WTC11 (cell line): ENCODE results near the gene SBSN. TPM values are rescaled to one million over a fixed set of nuclear protein-coding genes. Genes with fewer than 3 reads are reported as not detected.

Experiments
- ATAC-seq: fragments of 200-7000 bp; cut with Tn5 transposase; 2 replicates; pipeline ENCODE4 v1.10.0; 2021; ENCODE audit warnings: mild to moderate bottlenecking, moderate library complexity
- CTCF ChIA-PET: fragments of 300-600 bp; sonication (Branson Sonifier 250); formaldehyde crosslinking; loops from one replicate; lab custom pipeline; 2021; ENCODE audit warnings: antibody characterized with exemption; lab: Charles Lee
- POLR2A ChIA-PET: fragments of 350-600 bp; sonication (Branson Sonifier 250); formaldehyde crosslinking; loops from one replicate; lab custom pipeline; 2021; ENCODE audit warnings: antibody characterized with exemption; lab: Charles Lee
- DNase-seq: peaks from one replicate; pipeline ENCODE4 v3.0.0; 2021; ENCODE audit warnings: low spot score
- H3K27ac Mint-ChIP-seq: 2 replicates; pipeline ENCODE4 v1.8.0; 2021; ENCODE audit warnings: mixed read lengths
- H3K27me3 Mint-ChIP-seq: 2 replicates; pipeline ENCODE4 v1.8.0; 2021; ENCODE audit warnings: low read depth, mild to moderate bottlenecking, moderate library complexity, mixed read lengths
- H3K36me3 Mint-ChIP-seq: 2 replicates; pipeline ENCODE4 v1.8.0; 2021; ENCODE audit warnings: mixed read lengths
- H3K4me1 Mint-ChIP-seq: 2 replicates; pipeline ENCODE4 v1.8.0; 2022; ENCODE audit warnings: mixed read lengths
- H3K4me3 Mint-ChIP-seq: 2 replicates; pipeline ENCODE4 v1.8.0; 2021; ENCODE audit warnings: mild to moderate bottlenecking, moderate library complexity, mixed read lengths
- H3K9me3 Mint-ChIP-seq: 2 replicates; pipeline ENCODE4 v1.8.0; 2021; ENCODE audit warnings: mixed read lengths
- AFF4 ChIP-seq: sonication (generic); formaldehyde crosslinking; IDR thresholded peaks from 2 replicates; pipeline ENCODE4 v1.8.1; 2023; ENCODE audit warnings: mild to moderate bottlenecking, missing genetic modification reagents, borderline replicate concordance
- ATF1 ChIP-seq: sonication (generic); formaldehyde crosslinking; IDR thresholded peaks from 2 replicates; pipeline ENCODE4 v1.8.1; 2023; ENCODE audit warnings: mild to moderate bottlenecking, moderate library complexity, missing genetic modification reagents
- ATF6 ChIP-seq: sonication (generic); formaldehyde crosslinking; IDR thresholded peaks from 2 replicates; pipeline ENCODE4 v1.8.1; 2023; ENCODE audit warnings: mild to moderate bottlenecking, missing genetic modification reagents
- CBFB ChIP-seq: sonication (generic); formaldehyde crosslinking; IDR thresholded peaks from 2 replicates; pipeline ENCODE4 v1.8.1; 2022; ENCODE audit warnings: mild to moderate bottlenecking, low read depth, missing genetic modification reagents
- E2F5 ChIP-seq: sonication (generic); formaldehyde crosslinking; IDR thresholded peaks from 2 replicates; pipeline ENCODE4 v1.8.1; 2022; ENCODE audit warnings: mild to moderate bottlenecking, moderate library complexity, missing genetic modification reagents
- ERG ChIP-seq: fragments of 250-450 bp; sonication (Bioruptor Pico); IDR thresholded peaks from 2 replicates; pipeline ENCODE4 v1.8.0; 2021; ENCODE audit warnings: mild to moderate bottlenecking
- ETV6 ChIP-seq: sonication (generic); formaldehyde crosslinking; IDR thresholded peaks from 2 replicates; pipeline ENCODE4 v1.8.1; 2022; ENCODE audit warnings: mild to moderate bottlenecking, missing genetic modification reagents
- FOXP1 ChIP-seq: sonication (generic); formaldehyde crosslinking; IDR thresholded peaks from 2 replicates; pipeline ENCODE4 v1.8.0; 2022; ENCODE audit warnings: missing genetic modification reagents, mild to moderate bottlenecking, moderate library complexity, borderline replicate concordance
- HMGA2 ChIP-seq: fragments of 250-450 bp; sonication (Bioruptor Pico); IDR thresholded peaks from 2 replicates; pipeline ENCODE4 v1.4.0; 2021; ENCODE audit warnings: mild to moderate bottlenecking, moderate library complexity
- RELA ChIP-seq: sonication (generic); formaldehyde crosslinking; IDR thresholded peaks from 2 replicates; pipeline ENCODE4 v1.8.1; 2022; ENCODE audit warnings: missing genetic modification reagents, mild to moderate bottlenecking, borderline replicate concordance
- SMAD3 ChIP-seq: sonication (generic); formaldehyde crosslinking; IDR thresholded peaks from 2 replicates; pipeline ENCODE4 v1.8.0; 2022; ENCODE audit warnings: missing genetic modification reagents, mild to moderate bottlenecking, borderline replicate concordance
- ZNF219 ChIP-seq: sonication (generic); formaldehyde crosslinking; IDR thresholded peaks from 2 replicates; pipeline ENCODE4 v1.8.0; 2023; ENCODE audit warnings: missing genetic modification reagents, mild to moderate bottlenecking, borderline replicate concordance
- ZNF671 ChIP-seq: fragments of 250-450 bp; sonication (Bioruptor Pico); IDR thresholded peaks from 2 replicates; pipeline ENCODE4 v1.8.0; 2021; ENCODE audit warnings: mild to moderate bottlenecking
- total RNA-seq: library from RNA; stranded (reverse); gene quantifications from 3 replicates; pipeline ENCODE4 v1.2.3, GENCODE V29; 2021

Gene SBSN
- total RNA-seq, 1 experiment from 2014 or later = 0.15 TPM

GRCh38 chr19:35495107-35496064 is 32.7 kb downstream of the SBSN start (continued):
- no peak for TF ChIP-seq HMGA2 (CRISPR knock-in tag)

- POLR2A ChIA-PET = interaction anchor here (0.6 to 0.7 kb wide), 2 partner anchors 8 to 16 kb away, joined by 3 read pairs; no protein-coding TSS in a partner anchor
- TF ChIP-seq E2F5 (CRISPR knock-in tag) (no peak), FOXP1 (CRISPR knock-in tag) (no peak), ATF1 (CRISPR knock-in tag) (no peak), SMAD3 (CRISPR knock-in tag) (no peak), RELA (CRISPR knock-in tag) (no peak), ZNF671 (CRISPR knock-in tag) (no peak)
- TF ChIP-seq, all 79 proteins: peak for 0
- peaks cover 6% of the 10 kb centered on the region for H3K4me1 Mint-ChIP-seq
- CTCF ChIA-PET = interaction anchor here (0.6 to 3.0 kb wide), 6 partner anchors 9 to 149 kb away, joined by 3 to 24 read pairs (median 4); partner anchors contain the start of gene DMKN
- no peak overlapping the region for H3K4me3 Mint-ChIP-seq
- H3K9me3 Mint-ChIP-seq = no peaks in the 10 kb centered on the region
- peaks cover 15% of the 10 kb centered on the region for H3K36me3 Mint-ChIP-seq
- H3K27ac Mint-ChIP-seq = no peak overlapping the region
- ATAC-seq (no peak), DNase-seq (no peak)
- H3K27me3 Mint-ChIP-seq = peaks cover 17% of the 10 kb centered on the region
Observed at GRCh38 chr19:35493971-35494370, 34.1 kb downstream of the SBSN start.

- Mint-ChIP-seq H3K36me3 (peaks cover under 1% of the 10 kb centered on the region; the same call in 1 of the 2 replicates), H3K27ac (no peak overlapping the region), H3K4me1 (peaks cover 6% of the 10 kb centered on the region)
- DNase-seq = no peak
- TF ChIP-seq ATF6 (CRISPR knock-in tag) = no peak
- no peak for TF ChIP-seq ETV6
- no peak for TF ChIP-seq ZNF219 (CRISPR knock-in tag)
- no peak for TF ChIP-seq ERG
- no peak for TF ChIP-seq ATF1 (CRISPR knock-in tag)
- TF ChIP-seq AFF4 (CRISPR knock-in tag) = no peak
- no peak for TF ChIP-seq CBFB (CRISPR knock-in tag)
- TF ChIP-seq, all 79 proteins: peak for 0
- ChIA-PET POLR2A (no interaction called here), CTCF (interaction anchor here (1.3 to 2.0 kb wide), 2 partner anchors 18 to 22 kb away, joined by 5 to 7 read pairs; partner anchors contain the start of gene DMKN)
- Mint-ChIP-seq H3K9me3 (no peaks in the 10 kb centered on the region), H3K27me3 (peaks cover 17% of the 10 kb centered on the region), H3K4me3 (no peak overlapping the region)
- ATAC-seq = no peak
Observed at GRCh38 chr19:35491836-35492360, 36.2 kb downstream of the SBSN start.
